Upper lobe of right lung (tissue), 1 donor: ENCODE measurements around the gene GFI1. TPM values are rescaled to one million over a fixed set of nuclear protein-coding genes. Genes with fewer than 3 reads are reported as not detected.

ENCODE experiments used
- ATAC-seq: fragments of 200-7000 bp; cut with Tn5 transposase; one replicate; pipeline ENCODE4 v1.9.1; 2020; ENCODE audit warnings: mild to moderate bottlenecking, moderate library complexity
- DNase-seq: peaks from one replicate; pipeline ENCODE4 v3.0.0-alpha.2; 2020
- H3K27ac ChIP-seq: fragments of 200-600 bp; one replicate; pipeline ENCODE4 v1.8.0; 2022
- H3K27me3 ChIP-seq: fragments of 200-600 bp; one replicate; pipeline ENCODE4 v1.8.0; 2022; ENCODE audit warnings: mild to moderate bottlenecking
- H3K36me3 ChIP-seq: fragments of 200-600 bp; one replicate; pipeline ENCODE4 v1.8.0; 2022
- H3K4me1 ChIP-seq: fragments of 200-600 bp; one replicate; pipeline ENCODE4 v1.8.0; 2022
- H3K4me3 ChIP-seq: fragments of 200-600 bp; one replicate; pipeline ENCODE4 v1.8.0; 2022; ENCODE audit warnings: mild to moderate bottlenecking
- H3K9me3 ChIP-seq: fragments of 200-600 bp; one replicate; pipeline ENCODE4 v1.8.0; 2022
- CTCF ChIP-seq: fragments of 200-600 bp; IDR thresholded peaks from one replicate; pipeline ENCODE4 v1.8.0; 2022; ENCODE audit warnings: antibody characterized with exemption
- intact Hi-C: fragments of 100-400 bp; cut with DNase I; formaldehyde crosslinking; loops from one replicate; pipeline ENCODE4 v1.11.0; 2022
- total RNA-seq: library from RNA; stranded (reverse); fragmentation: NEBNext Ultra II Directional; extraction: Animal tissue kit (Norgen Biotek cat#: 25700); gene quantifications from one replicate; pipeline ENCODE4 v1.2.1, GENCODE V29; 2021
- donor health status: DM: no; HTN: yes; CAD: no; lungs with severe emphysema.

GFI1 gene
- total RNA-seq, 1 donor from 2014 or later: 5.4 TPM

GRCh38 chr1:92485381-92486250, 1.1 kb downstream of the GFI1 start:
- H3K4me3 ChIP-seq: peak overlapping the region; percentile 55
- H3K9me3 ChIP-seq: no peaks in the 10 kb centered on the region
- peak; percentile 81 for DNase-seq
- H3K27me3 ChIP-seq: peaks cover 82% of the 10 kb centered on the region
- intact Hi-C loops: no loop called here
- peak; percentile 33 for TF ChIP-seq CTCF
- H3K36me3 ChIP-seq: no peaks in the 10 kb centered on the region
- peaks cover 50% of the 10 kb centered on the region for H3K4me1 ChIP-seq
- peak overlapping the region; percentile 58 for H3K27ac ChIP-seq
- ATAC-seq: peak; percentile 56

GRCh38 chr1:92484472-92485380, 2.0 kb downstream of the GFI1 start:
- Histone ChIP-seq H3K27ac (peak overlapping the region; percentile 32), H3K9me3 (no peaks in the 10 kb centered on the region), H3K4me3 (peak overlapping the region; percentile 55), H3K36me3 (peaks cover 2% of the 10 kb centered on the region), H3K27me3 (peaks cover 91% of the 10 kb centered on the region), H3K4me1 (peaks cover 50% of the 10 kb centered on the region)
- no peak for TF ChIP-seq CTCF
- intact Hi-C loops: no loop called here
- DNase-seq (peak; percentile 70), ATAC-seq (peak; percentile 6)

GRCh38 chr1:92483610-92484471, 2.9 kb downstream of the GFI1 start:
- intact Hi-C loops: no loop called here
- no peak for TF ChIP-seq CTCF
- H3K36me3 ChIP-seq: peaks cover 4% of the 10 kb centered on the region
- no peak overlapping the region for H3K27ac ChIP-seq
- peaks cover 50% of the 10 kb centered on the region for H3K4me1 ChIP-seq
- DNase-seq (peak; percentile 72), ATAC-seq (peak; percentile 4)
- H3K27me3 ChIP-seq: peaks cover 92% of the 10 kb centered on the region
- H3K9me3 ChIP-seq: no peaks in the 10 kb centered on the region
- peak overlapping the region; percentile 55 for H3K4me3 ChIP-seq

- Histone ChIP-seq H3K4me1 (peaks cover 50% of the 10 kb centered on the region), H3K4me3 (peak overlapping the region; percentile 55), H3K27me3 (peaks cover 83% of the 10 kb centered on the region), H3K9me3 (no peaks in the 10 kb centered on the region), H3K36me3 (peaks cover 4% of the 10 kb centered on the region), H3K27ac (no peak overlapping the region)
- ATAC-seq: no peak
- intact Hi-C loops: no loop called here
- TF ChIP-seq CTCF: no peak
- DNase-seq: peak; percentile 64
Observed at GRCh38 chr1:92482665-92483609, 3.8 kb downstream of the GFI1 start.
